Peyer's patch (tissue), 4 donors: ENCODE measurements around the gene MAP3K5.

Experiments
- CTCF ChIP-seq, 6 experiments: fragments of 450-650 bp in 4 of 6; fragments of 200-600 bp in 2 of 6; sonication (generic) in 1 of 6; IDR thresholded peaks; one replicate each; pipeline ENCODE4 v1.5.1; 2017 to 2019; ENCODE audit warnings: antibody characterized with exemption in 6 of 6, mild to moderate bottlenecking in 3 of 6, moderate library complexity in 1 of 6
- POLR2A ChIP-seq, 2 donors: fragments of 450-650 bp; IDR thresholded peaks; one replicate each; pipeline ENCODE4 v1.5.1; 2017; ENCODE audit warnings: antibody characterized with exemption in 2 of 2, mild to moderate bottlenecking in 2 of 2, moderate library complexity in 2 of 2

GRCh38 chr6:136608991-136609390, 183.3 kb downstream of the MAP3K5 start:
- no peak for TF ChIP-seq POLR2A (IDR thresholded peaks at IDR 0.05)
- TF ChIP-seq CTCF (IDR thresholded peaks at IDR 0.05) = no peak
